Spleen (tissue), 11 donors: ENCODE measurements around the gene LOXL1. TPM values are rescaled to one million over a fixed set of nuclear protein-coding genes. Genes with fewer than 3 reads are reported as not detected.

ENCODE experiments used
- DNase-seq: peaks from one replicate; pipeline ENCODE4 v3.0.0-alpha.2; 2020
- H3K27ac ChIP-seq, 8 donors: fragments of 200-600 bp; sonication (generic) in 7 of 8; 1 replicate in 4 of 8; 2 replicates in 4 of 8; pipeline versions ENCODE4 v1.5.0 to v1.8.0; 2016 to 2021; ENCODE audit warnings: inconsistent platforms in 4 of 8, mild to moderate bottlenecking in 4 of 8, moderate library complexity in 1 of 8
- H3K27me3 ChIP-seq, 7 donors: fragments of 200-600 bp; sonication (generic) in 6 of 7; replicated peaks in 1 of 7; 1 replicate in 4 of 7; 2 replicates in 3 of 7; pipeline versions ENCODE4 v1.5.0 to v1.8.0; 2016 to 2021; ENCODE audit warnings: inconsistent platforms in 3 of 7, mild to moderate bottlenecking in 1 of 7
- H3K36me3 ChIP-seq, 6 donors: fragments of 200-600 bp; sonication (generic) in 5 of 6; 1 replicate in 4 of 6; 2 replicates in 2 of 6; pipeline versions ENCODE4 v1.5.0 to v1.8.0; 2016 to 2021; ENCODE audit warnings: inconsistent platforms in 2 of 6
- H3K4me1 ChIP-seq, 6 donors: fragments of 200-600 bp; sonication (generic) in 5 of 6; 1 replicate in 3 of 6; 2 replicates in 3 of 6; pipeline versions ENCODE4 v1.5.0 to v1.8.0; 2016 to 2021; ENCODE audit warnings: inconsistent platforms in 3 of 6
- H3K4me3 ChIP-seq, 8 donors: fragments of 200-600 bp; sonication (generic) in 7 of 8; 1 replicate in 4 of 8; 2 replicates in 4 of 8; pipeline versions ENCODE4 v1.5.0 to v1.8.0; 2016 to 2021; ENCODE audit warnings: inconsistent platforms in 4 of 8, mild to moderate bottlenecking in 4 of 8, moderate library complexity in 2 of 8
- H3K9me3 ChIP-seq, 8 donors: fragments of 200-600 bp; sonication (generic) in 7 of 8; 1 replicate in 4 of 8; 2 replicates in 4 of 8; pipeline versions ENCODE4 v1.5.0 to v1.8.0; 2016 to 2021; ENCODE audit warnings: inconsistent platforms in 4 of 8
- CTCF ChIP-seq, 11 experiments: fragments of 200-600 bp in 7 of 11; fragments of 450-650 bp in 4 of 11; sonication (generic) in 4 of 11; IDR thresholded peaks in 8 of 11; conservative IDR thresholded peaks in 3 of 11; 1 replicate in 7 of 11; 2 replicates in 4 of 11; pipeline versions ENCODE4 v1.4.0 to v1.8.0; 2016 to 2021; ENCODE audit warnings: antibody characterized with exemption in 11 of 11, inconsistent platforms in 4 of 11, mild to moderate bottlenecking in 1 of 11
- POLR2A ChIP-seq, 3 donors: fragments of 450-650 bp; IDR thresholded peaks; one replicate each; pipeline ENCODE4 v1.5.1; 2017; ENCODE audit warnings: antibody characterized with exemption in 3 of 3, mild to moderate bottlenecking in 1 of 3
- POLR2AphosphoS5 ChIP-seq, 3 donors: sonication (generic); formaldehyde crosslinking; IDR thresholded peaks; one replicate each; pipeline ENCODE4 v1.5.1; 2017; ENCODE audit warnings: antibody characterized with exemption in 3 of 3
- WGBS, 5 donors: extraction: QIAGEN DNeasy Blood & Tissue Kit in 3 of 5; methylation state at CpG; one replicate each; pipeline versions ENCODE4 v1.1.5 to v1.1.7; 2013 to 2018; 5-methylcytosine and 5-hydroxymethylcytosine counted together
- intact Hi-C: fragments of 100-400 bp; cut with DNase I; formaldehyde crosslinking; loops from one replicate; pipeline ENCODE4 v1.15.0; 2023; ENCODE audit warnings: low total_unique reads
- polyA plus RNA-seq, 3 donors: library from polyadenylated mRNA; stranded (reverse); fragments of 200-250 nt; gene quantifications; one replicate each; pipeline ENCODE4 v1.2.1, GENCODE V29; 2013
- total RNA-seq, 7 donors: library from RNA; depleted of rRNA in 3 of 7; stranded (reverse); fragments of >200 nt in 3 of 7; fragmentation: NEBNext Ultra II Directional in 4 of 7; extraction: Animal tissue kit (Norgen Biotek cat#: 25700) in 4 of 7; gene quantifications; one replicate each; pipeline versions ENCODE4 v1.1.0 to v1.2.1, GENCODE V29; 2016 to 2021
- donor health status: healthy with polysubstance abuse.
- donor health status: DM: no; HTN: no; CAD: no; lungs with moderate emphysema.
- donor health status: DM: no; HTN: no; CAD: no.
- donor health status: Bipolar disorder and iron deficiency.
- donor health status: healthy.
- donor health status: DM: no; HTN: no; CAD: no.
- donor health status: DM: yes; HTN: yes; CAD: no.

LOXL1 gene
- total and polyA plus RNA-seq, 10 donors = 3.3 to 11.3 (median 8.1) TPM

GRCh38 chr15:73997986-73998385, 71.7 kb downstream of the LOXL1 start:
- intact Hi-C loops = no loop called here
- Histone ChIP-seq H3K27ac (peak overlapping the region in 6 of 8 donors; percentile 85 to 98 (median 96)), H3K4me1 (peaks cover 67 to 95% (median 87%) of the 10 kb centered on the region in 6 donors), H3K4me3 (peak overlapping the region in 6 of 8 donors; percentile 67 to 92 (median 80)), H3K36me3 (peaks cover 0 to 54% (median 23%) of the 10 kb centered on the region in 6 donors), H3K9me3 (no peaks in the 10 kb centered on the region), H3K27me3 (no peaks in the 10 kb centered on the region)
- WGBS, 5 donors = 91 to 97% (median 94%) methylated on average over 4 to 27 of the region's 27 CpGs
- no peak for TF ChIP-seq CTCF (IDR thresholded peaks at IDR 0.05 in 8 of 11, conservative IDR thresholded peaks at IDR 0.05 in 3 of 11)
- no peak for TF ChIP-seq POLR2AphosphoS5 (IDR thresholded peaks at IDR 0.05)
- no peak for TF ChIP-seq POLR2A (IDR thresholded peaks at IDR 0.05)
- no peak for DNase-seq

Other genes starting within 250 kb of the LOXL1 start
- 10 to 100 TPM; 17.8 to 95.6 (median 34.9) TPM for gene CD276, start 242.1 kb upstream of the LOXL1 start, total RNA-seq
- gene CD276, start 242.1 kb upstream of the LOXL1 start, polyA plus RNA-seq = 10 to 100 TPM in 2 of 3 donors, 1 to 10 TPM in 1; 9.8 to 19.7 (median 17.2) TPM
- gene INSYN1, start 173.1 kb upstream of the LOXL1 start, total RNA-seq = 1 to 10 TPM in 3 of 7 donors, under 1 TPM in 3, not detected in 1; 0.51 to 2.8 (median 0.88) TPM
- gene INSYN1, start 173.1 kb upstream of the LOXL1 start, polyA plus RNA-seq = 1 to 10 TPM in 1 of 3 donors, under 1 TPM in 2; 0.11 to 1.2 (median 0.35) TPM
- gene TBC1D21, start 52.9 kb upstream of the LOXL1 start, total RNA-seq = not detected
- gene TBC1D21, start 52.9 kb upstream of the LOXL1 start, polyA plus RNA-seq = not detected
- gene STOML1, start 65.8 kb downstream of the LOXL1 start, total RNA-seq = 10 to 100 TPM in 3 of 7 donors, 1 to 10 TPM in 4; 9.0 to 15.2 (median 9.6) TPM
- 10 to 100 TPM in 2 of 3 donors, 1 to 10 TPM in 1; 8.2 to 12.4 (median 10.4) TPM for gene STOML1, start 65.8 kb downstream of the LOXL1 start, polyA plus RNA-seq
- 100 to 1,000 TPM in 2 of 7 donors, 10 to 100 TPM in 5; 79.5 to 127 (median 88.4) TPM for gene PML, start 68.3 kb downstream of the LOXL1 start, total RNA-seq
- gene PML, start 68.3 kb downstream of the LOXL1 start, polyA plus RNA-seq = 10 to 100 TPM; 17.5 to 34.6 (median 26.1) TPM
- under 1 TPM in 2 of 7 donors, not detected in 5; 0.35 to 0.61 TPM for gene GOLGA6A, start 156.1 kb downstream of the LOXL1 start, total RNA-seq
- gene GOLGA6A, start 156.1 kb downstream of the LOXL1 start, polyA plus RNA-seq = under 1 TPM in 1 of 3 donors, not detected in 2; 0.03 TPM
- gene ISLR2, start 204.1 kb downstream of the LOXL1 start, total RNA-seq = 1 to 10 TPM in 5 of 7 donors, under 1 TPM in 2; 0.51 to 3.0 (median 1.7) TPM
- 1 to 10 TPM in 1 of 3 donors, under 1 TPM in 2; 0.20 to 1.3 (median 0.27) TPM for gene ISLR2, start 204.1 kb downstream of the LOXL1 start, polyA plus RNA-seq
- gene ISLR, start 247.2 kb downstream of the LOXL1 start, total RNA-seq = 10 to 100 TPM; 13.4 to 69.4 (median 34.2) TPM
- 10 to 100 TPM; 14.4 to 24.2 (median 21.4) TPM for gene ISLR, start 247.2 kb downstream of the LOXL1 start, polyA plus RNA-seq